Measurements from ENCODE around the gene PCNT.

The PCNT gene

DNA sequence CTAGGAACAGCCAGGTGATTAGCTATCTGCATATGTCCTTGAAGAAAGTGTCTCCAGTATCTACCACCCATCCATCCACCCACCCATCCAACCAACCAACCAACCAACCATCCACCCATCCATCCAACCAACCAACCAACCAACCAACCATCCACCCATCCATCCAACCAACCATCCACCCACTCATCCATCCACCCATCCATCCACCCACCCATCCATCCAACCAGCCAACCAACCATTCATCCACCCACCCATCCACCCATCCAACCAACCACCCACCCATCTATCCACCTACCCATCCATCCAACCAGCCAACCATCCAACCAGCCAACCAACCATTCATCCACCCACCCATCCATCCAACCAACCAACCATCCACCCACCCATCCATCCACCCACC is 12.4 kb upstream of the PCNT start:
- TF ChIP-seq, protein P1, sequence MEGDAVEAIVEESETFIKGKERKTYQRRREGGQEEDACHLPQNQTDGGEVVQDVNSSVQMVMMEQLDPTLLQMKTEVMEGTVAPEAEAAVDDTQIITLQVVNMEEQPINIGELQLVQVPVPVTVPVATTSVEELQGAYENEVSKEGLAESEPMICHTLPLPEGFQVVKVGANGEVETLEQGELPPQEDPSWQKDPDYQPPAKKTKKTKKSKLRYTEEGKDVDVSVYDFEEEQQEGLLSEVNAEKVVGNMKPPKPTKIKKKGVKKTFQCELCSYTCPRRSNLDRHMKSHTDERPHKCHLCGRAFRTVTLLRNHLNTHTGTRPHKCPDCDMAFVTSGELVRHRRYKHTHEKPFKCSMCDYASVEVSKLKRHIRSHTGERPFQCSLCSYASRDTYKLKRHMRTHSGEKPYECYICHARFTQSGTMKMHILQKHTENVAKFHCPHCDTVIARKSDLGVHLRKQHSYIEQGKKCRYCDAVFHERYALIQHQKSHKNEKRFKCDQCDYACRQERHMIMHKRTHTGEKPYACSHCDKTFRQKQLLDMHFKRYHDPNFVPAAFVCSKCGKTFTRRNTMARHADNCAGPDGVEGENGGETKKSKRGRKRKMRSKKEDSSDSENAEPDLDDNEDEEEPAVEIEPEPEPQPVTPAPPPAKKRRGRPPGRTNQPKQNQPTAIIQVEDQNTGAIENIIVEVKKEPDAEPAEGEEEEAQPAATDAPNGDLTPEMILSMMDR (IDR thresholded peaks at IDR 0.05): no peak

DNA sequence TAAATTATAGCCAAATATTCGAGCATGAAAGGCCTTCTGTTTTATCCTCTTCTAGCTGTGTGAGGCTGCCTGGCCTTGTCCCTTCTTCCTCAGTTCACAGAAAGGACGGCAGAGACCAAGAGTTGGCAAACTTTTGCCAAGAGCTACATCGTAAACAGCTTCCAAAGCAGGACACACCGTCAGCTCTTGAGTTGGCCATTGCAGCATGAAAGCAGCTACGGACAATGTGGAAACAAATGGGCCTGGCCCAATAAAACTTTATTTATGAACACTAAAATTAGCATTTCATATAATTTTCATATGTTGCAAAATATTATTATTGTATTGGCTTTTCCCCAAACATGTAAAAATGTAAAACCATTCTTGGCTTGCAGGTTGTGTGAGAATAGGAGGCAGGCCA is 11.0 kb upstream of the PCNT start:
- TF ChIP-seq, protein P1 (IDR thresholded peaks at IDR 0.05): no peak

DNA sequence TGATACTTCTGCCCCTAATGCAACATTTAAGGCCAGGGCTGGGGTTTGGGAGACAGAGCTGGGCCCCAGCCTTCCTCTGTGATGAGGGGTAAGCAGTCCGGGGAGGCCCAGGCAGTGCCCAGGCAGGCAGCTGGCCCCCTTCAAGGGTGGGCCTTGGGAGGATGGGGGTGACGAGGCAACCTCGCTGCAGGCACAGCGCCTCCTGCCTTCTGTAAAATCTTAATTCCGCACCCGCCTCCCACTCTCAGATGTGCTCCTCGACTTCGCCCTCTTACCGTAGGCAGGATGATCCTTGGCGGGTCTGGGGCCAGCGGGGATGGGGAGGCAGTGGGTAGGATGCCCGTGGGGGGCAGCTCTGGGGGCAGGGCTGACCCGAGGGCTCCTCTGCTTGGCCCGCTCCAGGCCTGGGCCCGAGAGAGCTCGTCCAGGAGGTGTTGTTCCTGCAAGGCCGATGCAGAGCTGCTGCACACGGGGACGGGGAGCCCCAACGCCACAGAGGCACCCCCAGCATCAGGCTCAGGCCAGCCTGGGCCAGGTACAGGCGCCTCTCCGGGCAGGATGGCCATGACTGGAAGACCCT is 9.4 kb upstream of the PCNT start:
- TF ChIP-seq, protein P1 (IDR thresholded peaks at IDR 0.05): no peak

DNA sequence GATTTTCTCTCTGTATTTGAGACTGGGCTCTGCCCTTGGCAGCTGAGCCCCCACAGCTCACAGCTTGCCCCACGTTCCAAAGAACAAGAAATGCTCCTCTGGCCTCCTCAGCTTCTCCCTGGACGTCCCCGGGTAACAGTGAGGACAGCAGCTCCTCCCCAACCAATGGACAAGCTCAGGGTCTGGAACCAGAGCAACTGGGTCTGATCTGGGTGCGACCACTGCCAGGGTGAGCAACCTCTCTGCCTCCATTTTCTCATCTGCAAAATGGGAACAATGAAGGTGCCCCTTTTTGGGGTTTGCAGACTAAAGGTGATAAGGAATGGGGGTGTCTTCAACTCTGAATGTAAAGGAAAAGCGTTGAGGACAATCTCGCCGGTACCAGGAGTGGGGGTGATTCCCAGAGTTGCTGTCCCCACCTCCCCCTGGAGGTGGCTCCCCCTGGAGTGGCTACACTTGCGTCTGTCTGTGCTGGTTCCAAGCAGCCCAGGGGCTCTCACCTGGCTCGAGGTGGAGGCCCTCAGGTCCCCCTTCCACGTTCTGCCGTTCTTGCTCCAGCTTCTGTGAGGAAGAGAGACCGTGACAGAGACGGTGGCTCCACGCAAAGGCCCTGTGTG is 7.1 kb upstream of the PCNT start:
- TF ChIP-seq, protein P1 (IDR thresholded peaks at IDR 0.05): no peak

DNA sequence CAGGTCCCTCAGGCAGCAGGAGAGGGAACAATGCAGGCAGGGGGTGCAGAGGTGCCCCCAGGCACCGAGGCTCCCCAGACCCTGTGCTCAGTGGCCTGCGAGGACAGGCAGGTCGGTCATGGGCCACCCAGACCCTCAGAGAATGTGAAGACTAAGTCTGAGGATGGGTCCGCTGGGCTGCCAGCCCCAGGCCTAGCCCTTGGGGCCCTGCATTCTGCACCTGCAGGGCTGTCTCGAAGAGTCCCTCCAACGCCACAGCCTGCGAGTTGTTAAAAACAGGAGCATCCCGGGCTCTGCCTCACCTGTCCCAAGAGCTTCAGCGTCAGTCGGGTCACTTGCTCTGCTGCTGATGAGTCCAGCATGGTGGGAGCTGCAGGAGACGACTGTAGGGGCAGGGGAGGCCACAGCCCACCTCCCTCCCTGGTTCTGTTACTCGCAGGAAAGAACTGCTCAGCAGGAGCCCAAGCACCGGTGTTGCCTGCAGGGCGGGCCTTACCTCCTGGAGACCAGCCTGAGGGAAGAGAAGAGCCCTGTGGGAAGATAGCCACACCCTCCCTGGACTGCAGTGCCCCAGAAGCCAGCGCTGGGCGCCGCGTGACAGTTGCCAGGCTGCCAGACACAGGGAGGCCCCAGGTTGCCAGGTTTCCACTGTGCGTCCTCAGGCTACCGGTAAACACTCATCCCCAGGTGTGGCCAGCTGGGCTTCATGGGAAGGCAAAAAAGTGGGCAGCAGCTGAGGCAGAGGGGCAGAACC is 6.1 kb upstream of the PCNT start:
- TF ChIP-seq, protein P1 (IDR thresholded peaks at IDR 0.05): no peak

DNA sequence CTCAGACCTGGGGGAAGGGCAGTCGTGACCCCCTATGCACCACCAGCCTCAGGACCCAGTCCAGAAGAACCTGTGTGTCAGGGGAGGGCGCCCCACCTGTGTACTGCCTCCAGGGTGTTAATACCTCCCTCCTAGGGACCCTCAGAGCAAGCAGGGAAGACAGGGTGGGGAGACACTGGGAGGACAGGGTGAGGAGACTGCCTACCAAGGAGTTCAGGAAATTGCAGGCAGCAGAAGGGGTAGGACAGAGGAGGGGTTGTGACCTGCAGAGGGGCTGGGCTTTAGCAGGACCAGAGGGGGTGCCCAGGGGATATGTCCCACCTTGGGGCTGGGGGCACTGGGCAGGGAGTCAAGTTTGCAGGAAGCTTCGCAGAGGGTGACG is 5.5 kb upstream of the PCNT start:
- TF ChIP-seq, protein P1 (IDR thresholded peaks at IDR 0.05): no peak

DNA sequence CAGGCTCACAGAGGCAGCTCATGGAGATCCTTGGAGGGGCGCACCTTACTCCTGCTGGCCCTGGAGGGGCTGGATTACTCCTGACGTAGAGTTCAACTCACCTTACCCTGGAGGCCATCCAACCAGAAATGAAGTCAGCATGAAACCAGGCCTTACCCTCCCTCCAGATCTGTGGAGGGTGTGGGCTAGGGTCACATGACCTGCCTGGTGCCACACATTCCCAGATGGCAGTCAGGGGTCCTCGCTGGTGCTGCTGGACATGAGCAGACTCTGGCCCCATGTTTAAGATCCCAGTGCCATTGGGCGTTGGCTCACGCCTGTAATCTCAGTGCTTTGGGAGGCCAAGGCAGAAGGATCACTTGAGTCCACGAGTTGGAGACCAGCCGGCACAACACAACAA is 4.8 kb upstream of the PCNT start:
- TF ChIP-seq, protein P1 (IDR thresholded peaks at IDR 0.05): no peak

Data from LNCAP (cell line).